Kidney (tissue), 14 donors: ENCODE measurements around the gene SERPINB11. TPM values are rescaled to one million over a fixed set of nuclear protein-coding genes. Genes with fewer than 3 reads are reported as not detected.

Experiments used
- DNase-seq, 5 donors: peaks; one replicate each; pipeline ENCODE4 v3.0.0-alpha.2; 2013 to 2020
- FAIRE-seq: peaks from 2 replicates; lab custom pipeline; 2012; peaks lifted over from hg19 to GRCh38; lab: Jason Lieb, UNC
- H3K27ac ChIP-seq, 2 donors: one replicate each; pipeline ENCODE4 v1.7.0; 2013; ENCODE audit warnings: low read depth in 2 of 2, low read length in 2 of 2, inconsistent platforms in 1 of 2
- H3K27me3 ChIP-seq: one replicate; pipeline ENCODE4 v1.7.1; 2013; ENCODE audit warnings: low read length, inconsistent platforms; ENCODE audit not compliant: control insufficient read depth, insufficient read depth
- H3K36me3 ChIP-seq, 3 donors: one replicate each; pipeline versions ENCODE4 v1.7.0 to v1.7.1; 2013; ENCODE audit warnings: low read length in 3 of 3, control low read depth in 1 of 3, inconsistent platforms in 1 of 3; ENCODE audit not compliant: insufficient read depth in 3 of 3, control insufficient read depth in 2 of 3
- H3K4me1 ChIP-seq, 3 donors: one replicate each; pipeline versions ENCODE4 v1.7.0 to v1.7.1; 2013; ENCODE audit warnings: low read length in 3 of 3, inconsistent platforms in 1 of 3, low read depth in 1 of 3; ENCODE audit not compliant: control insufficient read depth in 2 of 3, insufficient read depth in 2 of 3
- H3K4me3 ChIP-seq, 3 donors: one replicate each; pipeline versions ENCODE4 v1.7.0 to v1.8.1; 2013; ENCODE audit warnings: low read length in 3 of 3, control low read depth in 1 of 3, inconsistent platforms in 1 of 3
- H3K9ac ChIP-seq, 3 donors: one replicate each; pipeline versions ENCODE4 v1.7.0 to v1.7.1; 2013; ENCODE audit warnings: low read length in 3 of 3, control low read depth in 1 of 3, inconsistent platforms in 1 of 3
- H3K9me3 ChIP-seq, 3 donors: one replicate each; pipeline versions ENCODE4 v1.7.0 to v1.7.1; 2013; ENCODE audit warnings: low read length in 3 of 3, control low read depth in 1 of 3, inconsistent platforms in 1 of 3; ENCODE audit not compliant: control insufficient read depth in 2 of 3, insufficient read depth in 1 of 3
- CTCF ChIP-seq: IDR thresholded peaks from 3 replicates; pipeline ENCODE4 v1.5.1; 2012; ENCODE audit warnings: mild to moderate bottlenecking, moderate library complexity, borderline replicate concordance; ENCODE audit not compliant: insufficient read depth; ENCODE audit errors: extremely low read depth
- intact Hi-C: fragments of 100-400 bp; cut with DNase I; formaldehyde crosslinking; loops from one replicate; pipeline ENCODE4 v1.11.1; 2022
- polyA plus RNA-seq: library from polyadenylated mRNA; stranded (reverse); fragments of 350-450 nt; fragmentation: Illumina TruSeq; extraction: RNeasy Lipid Tissue Mini Kit (QIAGEN cat#74804); gene quantifications from one replicate; pipeline ENCODE4 v1.2.3, GENCODE V29; 2014; ENCODE audit warnings: low read depth, low replicate concordance; ENCODE audit not compliant: insufficient read depth
- total RNA-seq: library from RNA; stranded (reverse); fragmentation: NEBNext Ultra II Directional; extraction: Animal tissue kit (Norgen Biotek cat#: 25700); gene quantifications from one replicate; pipeline ENCODE4 v1.2.1, GENCODE V29; 2021
- donor health status: control.
- donor health status: control.
- donor health status: control.
- donor health status: control.
- donor health status: control.
- donor health status: DM: yes; HTN: yes; CAD: no.
- donor health status: Normal renal cell carcinoma (clear cell type).

The SERPINB11 gene
- total and polyA plus RNA-seq, 2 donors from 2014 or later = not detected

DNA sequence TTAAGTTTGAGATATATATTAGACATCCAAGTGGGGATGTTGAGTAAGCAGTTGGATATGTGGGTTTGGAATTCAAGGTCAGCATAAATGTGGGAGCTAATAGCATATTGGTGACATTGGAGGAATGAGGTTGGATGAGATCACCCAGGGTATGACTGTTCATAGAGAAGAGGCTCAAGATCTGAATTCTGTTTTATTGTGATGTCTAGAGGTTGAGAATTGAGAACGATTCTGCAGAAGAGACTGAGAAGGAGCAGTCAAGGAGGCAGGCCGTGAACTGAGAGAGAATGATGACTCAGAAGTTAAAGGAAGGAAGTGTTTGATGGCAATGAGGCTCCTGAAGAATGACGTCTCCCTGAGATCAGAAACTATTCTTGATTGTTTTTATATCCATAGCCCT is 5.9 kb downstream of the SERPINB11 start:
- Histone ChIP-seq H3K4me1 (no peaks in the 10 kb centered on the region), H3K27me3 (no peaks in the 10 kb centered on the region), H3K9me3 (peaks cover 0 to 10% (median 0%) of the 10 kb centered on the region in 3 donors), H3K36me3 (no peaks in the 10 kb centered on the region), H3K4me3 (no peak overlapping the region), H3K9ac (no peak overlapping the region), H3K27ac (no peak overlapping the region)
- intact Hi-C loops = no loop called here
- no peak for DNase-seq
- no peak for TF ChIP-seq CTCF
- FAIRE-seq = no peak

DNA sequence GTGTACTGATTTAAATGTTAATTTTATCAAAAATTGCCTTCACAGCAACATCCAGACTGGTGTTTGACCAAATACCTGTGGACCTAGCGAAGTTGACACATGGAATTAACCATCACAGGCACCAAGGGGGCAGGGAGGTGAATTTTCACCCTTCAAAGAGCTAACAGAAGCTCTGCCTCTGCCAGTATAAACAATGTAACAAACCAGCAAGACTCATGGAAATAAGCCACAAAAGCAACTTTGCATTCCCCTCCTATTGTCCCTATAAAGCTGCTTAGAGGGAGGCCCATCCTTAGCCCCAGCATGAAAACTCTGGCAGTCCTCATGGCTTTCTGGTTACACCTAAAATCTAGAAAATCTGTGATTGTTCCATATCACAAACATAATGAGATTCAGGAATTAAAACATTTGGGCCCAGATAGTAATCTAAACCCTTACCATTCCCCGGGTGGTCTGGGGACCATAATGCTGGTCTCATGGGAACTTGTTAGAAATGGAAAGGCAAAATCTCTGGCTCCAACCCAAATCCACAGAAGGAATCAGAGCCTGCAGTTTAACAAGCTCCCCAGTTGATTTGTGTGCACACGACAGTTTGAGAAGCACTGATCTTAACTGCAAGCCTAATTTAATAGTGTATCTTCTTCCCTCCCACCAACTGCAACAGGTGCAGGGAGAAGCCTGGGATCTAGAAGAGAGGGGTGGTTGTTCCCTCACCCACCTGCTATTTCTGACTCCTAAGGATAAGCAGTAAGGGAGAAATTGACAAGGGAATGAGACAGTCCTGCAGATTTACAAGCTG is 23.1 kb downstream of the SERPINB11 start:
- TF ChIP-seq CTCF = no peak
- Histone ChIP-seq H3K9me3 (no peaks in the 10 kb centered on the region), H3K9ac (no peak overlapping the region), H3K4me1 (no peaks in the 10 kb centered on the region), H3K4me3 (no peak overlapping the region), H3K36me3 (no peaks in the 10 kb centered on the region), H3K27me3 (no peaks in the 10 kb centered on the region), H3K27ac (no peak overlapping the region)
- no peak for FAIRE-seq
- intact Hi-C loops = no loop called here
- peak in 3 of 5 donors; percentile 27 to 65 (median 43) for DNase-seq

DNA sequence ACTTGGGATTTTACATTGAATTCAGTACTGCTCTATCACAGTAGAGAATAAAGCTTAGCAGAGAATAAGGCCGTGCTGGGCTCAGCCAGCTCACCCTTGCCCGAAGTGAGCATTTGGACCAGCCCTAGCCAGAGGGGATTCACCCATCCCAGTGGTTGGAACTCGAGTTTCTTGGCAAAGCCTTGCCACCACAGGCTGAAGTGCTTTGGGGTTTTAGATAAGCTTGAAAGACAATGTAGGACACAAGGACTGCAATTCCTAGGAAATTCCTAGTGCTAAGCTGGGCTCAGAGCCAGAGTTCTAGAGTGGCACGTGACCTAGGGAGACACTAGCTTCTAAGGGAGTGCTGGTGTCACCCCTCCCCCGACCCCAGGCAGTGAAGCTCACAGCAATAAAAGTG is 28.0 kb downstream of the SERPINB11 start:
- no peak for TF ChIP-seq CTCF
- Histone ChIP-seq H3K9ac (no peak overlapping the region), H3K27me3 (no peaks in the 10 kb centered on the region), H3K27ac (no peak overlapping the region), H3K36me3 (no peaks in the 10 kb centered on the region), H3K9me3 (no peaks in the 10 kb centered on the region), H3K4me1 (no peaks in the 10 kb centered on the region), H3K4me3 (no peak overlapping the region)
- intact Hi-C loops = no loop called here
- peak in 1 of 5 donors; percentile 12 for DNase-seq
- no peak for FAIRE-seq

DNA sequence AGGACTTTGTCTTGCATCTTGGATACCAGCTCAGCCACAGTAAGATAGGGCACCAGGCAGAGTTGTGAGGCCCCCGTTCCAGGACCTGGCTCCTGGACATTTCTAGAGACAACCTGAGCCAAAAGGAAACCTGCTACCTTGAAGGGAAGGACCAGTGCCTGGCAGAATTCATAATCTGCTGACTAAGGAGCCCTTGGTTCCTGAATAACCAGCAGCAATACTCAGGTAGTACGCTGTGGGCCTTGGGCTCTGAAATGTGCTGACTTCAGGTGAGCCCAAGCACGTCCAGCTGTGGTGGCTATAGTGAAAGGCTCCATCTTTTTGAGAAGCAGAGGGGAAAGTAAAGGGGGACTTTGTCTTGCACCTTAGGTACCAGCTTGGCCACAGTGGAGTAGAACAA is 28.5 kb downstream of the SERPINB11 start:
- Histone ChIP-seq H3K36me3 (no peaks in the 10 kb centered on the region), H3K27me3 (no peaks in the 10 kb centered on the region), H3K4me3 (no peak overlapping the region), H3K9ac (no peak overlapping the region), H3K9me3 (no peaks in the 10 kb centered on the region), H3K4me1 (no peaks in the 10 kb centered on the region), H3K27ac (no peak overlapping the region)
- no peak for DNase-seq
- intact Hi-C loops = no loop called here
- TF ChIP-seq CTCF = no peak
- no peak for FAIRE-seq
